Liver (tissue), 9 donors: Measurements from ENCODE around the gene ABCC10. TPM values are rescaled to one million over a fixed set of nuclear protein-coding genes. Genes with fewer than 3 reads are reported as not detected.
"Not testable (repeated sequence)": the region's sequence is repeated elsewhere in the genome, so short reads cannot be mapped to it uniquely, and the experiment has no call there.

ENCODE experiments used
- DNase-seq: peaks from one replicate; pipeline ENCODE4 v3.0.0-alpha.2; 2017; ENCODE audit warnings: low spot score
- H3K27ac ChIP-seq, 2 donors: one replicate each; pipeline ENCODE4 v1.7.0; 2013; ENCODE audit warnings: inconsistent platforms in 2 of 2, low read length in 2 of 2, control low read depth in 1 of 2, low read depth in 1 of 2, mild to moderate bottlenecking in 1 of 2
- H3K27me3 ChIP-seq, 4 donors: one replicate each; pipeline versions ENCODE4 v1.6.1 to v1.7.0; 2013; ENCODE audit warnings: low read length in 3 of 4, inconsistent platforms in 1 of 4, mild to moderate bottlenecking in 1 of 4, moderate library complexity in 1 of 4; ENCODE audit not compliant: control insufficient read depth in 4 of 4, insufficient read depth in 4 of 4
- H3K36me3 ChIP-seq, 4 donors: one replicate each; pipeline versions ENCODE4 v1.6.1 to v1.7.0; 2013; ENCODE audit warnings: low read length in 3 of 4, mild to moderate bottlenecking in 3 of 4, low read depth in 1 of 4, moderate library complexity in 1 of 4; ENCODE audit not compliant: control insufficient read depth in 4 of 4, insufficient read depth in 3 of 4
- H3K4me1 ChIP-seq, 4 donors: one replicate each; pipeline versions ENCODE4 v1.6.1 to v1.7.0; 2013; ENCODE audit warnings: low read length in 3 of 4, mild to moderate bottlenecking in 3 of 4, moderate library complexity in 1 of 4; ENCODE audit not compliant: control insufficient read depth in 4 of 4, insufficient read depth in 4 of 4
- H3K4me3 ChIP-seq, 3 donors: one replicate each; pipeline versions ENCODE4 v1.6.1 to v1.7.0; 2013; ENCODE audit warnings: low read length in 3 of 3, control low read depth in 1 of 3, low read depth in 1 of 3, mild to moderate bottlenecking in 1 of 3
- H3K9ac ChIP-seq, 2 donors: one replicate each; pipeline ENCODE4 v1.7.0; 2013; ENCODE audit warnings: low read length in 2 of 2, mild to moderate bottlenecking in 2 of 2, moderate library complexity in 2 of 2, control low read depth in 1 of 2, low read depth in 1 of 2
- H3K9me3 ChIP-seq, 4 donors: one replicate each; pipeline versions ENCODE4 v1.6.1 to v1.7.0; 2013; ENCODE audit warnings: low read length in 3 of 4; ENCODE audit not compliant: control insufficient read depth in 4 of 4
- EGR1 ChIP-seq, 2 donors: IDR thresholded peaks; 2 replicates each; pipeline ENCODE4 v1.6.1; 2016 to 2018; ENCODE audit warnings: antibody characterized with exemption in 2 of 2, low read depth in 2 of 2
- FOXA2 ChIP-seq: IDR thresholded peaks from 2 replicates; pipeline ENCODE4 v1.6.1; 2016; ENCODE audit warnings: antibody characterized with exemption
- GABPA ChIP-seq, 2 donors: IDR thresholded peaks in 1 of 2; conservative IDR thresholded peaks in 1 of 2; 2 replicates each; pipeline ENCODE4 v1.6.1; 2016; ENCODE audit warnings: antibody characterized with exemption in 2 of 2, mild to moderate bottlenecking in 1 of 2, moderate library complexity in 1 of 2
- HNF4A ChIP-seq, 2 donors: conservative IDR thresholded peaks; 2 replicates each; pipeline ENCODE4 v1.6.1; 2016; ENCODE audit warnings: antibody characterized with exemption in 2 of 2, mild to moderate bottlenecking in 2 of 2
- HNF4G ChIP-seq: IDR thresholded peaks from 2 replicates; pipeline ENCODE4 v1.6.1; 2016; ENCODE audit warnings: antibody characterized with exemption
- JUND ChIP-seq, 2 donors: IDR thresholded peaks; 2 replicates each; pipeline ENCODE4 v1.6.1; 2016; ENCODE audit warnings: antibody characterized with exemption in 2 of 2
- NR2F2 ChIP-seq: IDR thresholded peaks from 2 replicates; pipeline ENCODE4 v1.6.1; 2016; ENCODE audit warnings: antibody characterized with exemption
- RAD21 ChIP-seq, 2 donors: IDR thresholded peaks; 2 replicates each; pipeline ENCODE4 v1.6.1; 2016; ENCODE audit warnings: antibody characterized with exemption in 2 of 2, mild to moderate bottlenecking in 2 of 2
- SP1 ChIP-seq: IDR thresholded peaks from 2 replicates; pipeline ENCODE4 v1.6.1; 2018; ENCODE audit warnings: antibody characterized with exemption, mild to moderate bottlenecking
- WGBS: extraction: QIAGEN DNeasy Blood & Tissue Kit; methylation state at CpG from one replicate; pipeline ENCODE4 v1.1.7; 2013; 5-methylcytosine and 5-hydroxymethylcytosine counted together
- polyA plus RNA-seq, 2 donors: library from polyadenylated mRNA; stranded (reverse) in 1 of 2; unstranded in 1 of 2; fragments of 200-250 nt in 1 of 2; fragments of >200 nt in 1 of 2; fragmentation: Nextera tagmentation in 1 of 2; extraction: Ambion mirVana in 1 of 2; gene quantifications; one replicate each; pipeline versions ENCODE4 v1.2.1 to v1.2.3, GENCODE V29; 2013 to 2015
- total RNA-seq, 2 donors: library from RNA; depleted of rRNA; stranded (reverse); fragments of >200 nt; gene quantifications; one replicate each; pipeline ENCODE4 v1.2.3, GENCODE V29; 2014
- TF ChIP-seq, protein P1 (sequence below): IDR thresholded peaks from 2 replicates; pipeline ENCODE4 v1.6.1; 2016; ENCODE audit warnings: antibody characterized with exemption
- TF ChIP-seq, protein P2 (sequence below): IDR thresholded peaks from 2 replicates; pipeline ENCODE4 v1.6.1; 2016; ENCODE audit warnings: antibody characterized with exemption, mild to moderate bottlenecking
- TF ChIP-seq, protein P3 (sequence below): IDR thresholded peaks from 2 replicates; pipeline ENCODE4 v1.6.1; 2016; ENCODE audit warnings: antibody characterized with exemption
- TF ChIP-seq, protein P4 (sequence below): IDR thresholded peaks from 2 replicates; pipeline ENCODE4 v1.6.1; 2016; ENCODE audit warnings: antibody characterized with exemption
- TF ChIP-seq, protein P5 (sequence below): fragments of 150-350 bp; IDR thresholded peaks from 2 replicates; pipeline ENCODE4 v1.5.1; 2017; ENCODE audit warnings: improper control_type of control experiment, low read depth, low read length; ENCODE audit not compliant: missing input control
- donor health status: healthy.
- donor health status: healthy.
- donor health status: healthy.
- donor health status: healthy.
- donor health status: healthy.

Gene ABCC10
- total and polyA plus RNA-seq, 4 donors, result 3.9 to 10.6 (median 5.1) TPM

DNA sequence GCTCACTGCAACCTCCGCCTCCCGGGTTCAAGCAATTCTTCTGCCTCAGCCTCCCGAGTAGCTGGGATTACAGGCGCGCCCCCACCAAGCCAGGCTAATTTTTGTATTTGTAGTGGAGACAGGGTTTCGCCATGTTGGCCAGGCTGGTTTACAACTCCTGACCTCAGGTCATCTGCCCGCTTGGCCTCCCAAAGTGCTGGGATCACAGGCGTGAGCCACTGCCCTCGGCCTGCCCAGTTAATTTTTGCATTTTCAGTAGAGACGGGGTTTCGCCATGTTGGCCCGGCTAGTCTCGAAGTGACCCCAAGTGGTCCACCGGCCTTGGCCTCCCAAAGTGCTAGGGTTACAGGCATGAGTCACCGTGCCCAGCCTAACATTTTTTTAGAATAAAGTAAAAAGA lies 30.8 kb downstream of the ABCC10 start:
- H3K9ac ChIP-seq, H3K9me3 ChIP-seq, H3K27me3 ChIP-seq, H3K4me3 ChIP-seq, DNase-seq, H3K27ac ChIP-seq, H3K36me3 ChIP-seq: not testable (repeated sequence)
- WGBS, result 89% methylated on average over 15 of the region's 15 CpGs
- peaks cover 6 to 13% (median 9%) of the 10 kb centered on the region in 4 donors for H3K4me1 ChIP-seq

DNA sequence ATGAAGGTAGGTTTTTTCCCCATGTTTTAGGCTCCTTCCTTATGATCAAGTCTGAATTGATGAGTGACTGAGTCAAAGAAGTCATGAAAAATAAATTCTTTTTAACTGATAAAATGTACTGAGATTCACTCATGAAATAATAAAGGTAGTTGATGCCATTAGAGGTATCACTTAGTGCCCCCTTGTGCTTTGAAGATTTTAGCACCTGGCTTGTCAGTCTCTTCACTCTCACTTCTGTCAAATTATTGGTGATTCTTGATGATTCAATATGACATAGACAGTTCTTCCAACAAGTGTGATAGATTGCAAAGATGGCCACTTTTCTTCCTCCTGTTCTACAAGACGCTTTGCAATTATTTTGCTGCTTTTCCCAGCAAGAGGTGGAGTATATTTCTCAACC lies 32.2 kb downstream of the ABCC10 start:
- no peak overlapping the region for H3K4me3 ChIP-seq
- 75% methylated on average over 1 of the region's 1 CpG for WGBS
- TF ChIP-seq RAD21 (IDR thresholded peaks at IDR 0.05), result no peak
- TF ChIP-seq, protein P1, sequence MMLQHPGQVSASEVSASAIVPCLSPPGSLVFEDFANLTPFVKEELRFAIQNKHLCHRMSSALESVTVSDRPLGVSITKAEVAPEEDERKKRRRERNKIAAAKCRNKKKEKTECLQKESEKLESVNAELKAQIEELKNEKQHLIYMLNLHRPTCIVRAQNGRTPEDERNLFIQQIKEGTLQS, result no peak
- no peak for TF ChIP-seq FOXA2
- no peak for TF ChIP-seq JUND (IDR thresholded peaks at IDR 0.05)
- no peak for TF ChIP-seq EGR1 (IDR thresholded peaks at IDR 0.05; ENCODE audit: low read depth in 2 of 2)
- TF ChIP-seq, protein P2, sequence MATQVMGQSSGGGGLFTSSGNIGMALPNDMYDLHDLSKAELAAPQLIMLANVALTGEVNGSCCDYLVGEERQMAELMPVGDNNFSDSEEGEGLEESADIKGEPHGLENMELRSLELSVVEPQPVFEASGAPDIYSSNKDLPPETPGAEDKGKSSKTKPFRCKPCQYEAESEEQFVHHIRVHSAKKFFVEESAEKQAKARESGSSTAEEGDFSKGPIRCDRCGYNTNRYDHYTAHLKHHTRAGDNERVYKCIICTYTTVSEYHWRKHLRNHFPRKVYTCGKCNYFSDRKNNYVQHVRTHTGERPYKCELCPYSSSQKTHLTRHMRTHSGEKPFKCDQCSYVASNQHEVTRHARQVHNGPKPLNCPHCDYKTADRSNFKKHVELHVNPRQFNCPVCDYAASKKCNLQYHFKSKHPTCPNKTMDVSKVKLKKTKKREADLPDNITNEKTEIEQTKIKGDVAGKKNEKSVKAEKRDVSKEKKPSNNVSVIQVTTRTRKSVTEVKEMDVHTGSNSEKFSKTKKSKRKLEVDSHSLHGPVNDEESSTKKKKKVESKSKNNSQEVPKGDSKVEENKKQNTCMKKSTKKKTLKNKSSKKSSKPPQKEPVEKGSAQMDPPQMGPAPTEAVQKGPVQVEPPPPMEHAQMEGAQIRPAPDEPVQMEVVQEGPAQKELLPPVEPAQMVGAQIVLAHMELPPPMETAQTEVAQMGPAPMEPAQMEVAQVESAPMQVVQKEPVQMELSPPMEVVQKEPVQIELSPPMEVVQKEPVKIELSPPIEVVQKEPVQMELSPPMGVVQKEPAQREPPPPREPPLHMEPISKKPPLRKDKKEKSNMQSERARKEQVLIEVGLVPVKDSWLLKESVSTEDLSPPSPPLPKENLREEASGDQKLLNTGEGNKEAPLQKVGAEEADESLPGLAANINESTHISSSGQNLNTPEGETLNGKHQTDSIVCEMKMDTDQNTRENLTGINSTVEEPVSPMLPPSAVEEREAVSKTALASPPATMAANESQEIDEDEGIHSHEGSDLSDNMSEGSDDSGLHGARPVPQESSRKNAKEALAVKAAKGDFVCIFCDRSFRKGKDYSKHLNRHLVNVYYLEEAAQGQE, result no peak
- no peak for TF ChIP-seq NR2F2
- TF ChIP-seq HNF4A (conservative IDR thresholded peaks at IDR 0.05), result no peak
- TF ChIP-seq GABPA (IDR thresholded peaks at IDR 0.05 in 1 of 2, conservative IDR thresholded peaks at IDR 0.05 in 1 of 2), result no peak
- no peak for TF ChIP-seq HNF4G
- TF ChIP-seq, protein P3, sequence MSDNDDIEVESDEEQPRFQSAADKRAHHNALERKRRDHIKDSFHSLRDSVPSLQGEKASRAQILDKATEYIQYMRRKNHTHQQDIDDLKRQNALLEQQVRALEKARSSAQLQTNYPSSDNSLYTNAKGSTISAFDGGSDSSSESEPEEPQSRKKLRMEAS, result no peak
- TF ChIP-seq SP1, result no peak
- DNase-seq, result no peak
- peaks cover 0 to 3% (median 1%) of the 10 kb centered on the region in 4 donors for H3K27me3 ChIP-seq
- H3K4me1 ChIP-seq, result peaks cover 6 to 12% (median 9%) of the 10 kb centered on the region in 4 donors
- H3K27ac ChIP-seq, result no peak overlapping the region
- no peak overlapping the region for H3K9ac ChIP-seq
- H3K9me3 ChIP-seq, result no peaks in the 10 kb centered on the region
- no peaks in the 10 kb centered on the region for H3K36me3 ChIP-seq

DNA sequence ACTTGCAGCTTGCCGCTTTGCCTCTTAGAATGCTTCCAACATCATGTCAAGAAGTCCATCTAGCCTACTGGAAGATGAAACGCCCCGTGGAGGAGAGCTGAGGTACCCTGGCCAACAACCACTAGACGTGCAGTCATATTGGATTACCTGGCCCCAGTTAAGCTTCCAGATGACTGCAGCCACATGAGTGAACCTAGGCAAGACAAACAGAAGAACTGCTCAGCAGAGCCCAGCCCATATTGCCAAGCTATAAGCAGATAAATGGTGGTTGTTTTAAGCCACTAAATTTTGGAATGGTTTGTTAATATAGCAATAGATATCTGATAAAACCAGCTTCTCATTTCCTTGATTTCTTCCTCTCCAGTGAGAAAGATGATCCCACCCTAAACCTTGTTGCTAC lies 32.7 kb downstream of the ABCC10 start:
- Histone ChIP-seq H3K36me3 (no peaks in the 10 kb centered on the region), H3K4me1 (peaks cover 3 to 8% (median 5%) of the 10 kb centered on the region in 4 donors), H3K9ac (no peak overlapping the region), H3K27ac (no peak overlapping the region), H3K27me3 (peaks cover 0 to 3% (median 1%) of the 10 kb centered on the region in 4 donors), H3K9me3 (no peaks in the 10 kb centered on the region), H3K4me3 (no peak overlapping the region)
- TF ChIP-seq JUND (IDR thresholded peaks at IDR 0.05) (no peak), HNF4A (conservative IDR thresholded peaks at IDR 0.05) (no peak), SP1 (no peak), HNF4G (no peak), NR2F2 (no peak), EGR1 (IDR thresholded peaks at IDR 0.05; ENCODE audit: low read depth in 2 of 2) (no peak), GABPA (IDR thresholded peaks at IDR 0.05 in 1 of 2, conservative IDR thresholded peaks at IDR 0.05 in 1 of 2) (no peak)
- TF ChIP-seq, protein P4, sequence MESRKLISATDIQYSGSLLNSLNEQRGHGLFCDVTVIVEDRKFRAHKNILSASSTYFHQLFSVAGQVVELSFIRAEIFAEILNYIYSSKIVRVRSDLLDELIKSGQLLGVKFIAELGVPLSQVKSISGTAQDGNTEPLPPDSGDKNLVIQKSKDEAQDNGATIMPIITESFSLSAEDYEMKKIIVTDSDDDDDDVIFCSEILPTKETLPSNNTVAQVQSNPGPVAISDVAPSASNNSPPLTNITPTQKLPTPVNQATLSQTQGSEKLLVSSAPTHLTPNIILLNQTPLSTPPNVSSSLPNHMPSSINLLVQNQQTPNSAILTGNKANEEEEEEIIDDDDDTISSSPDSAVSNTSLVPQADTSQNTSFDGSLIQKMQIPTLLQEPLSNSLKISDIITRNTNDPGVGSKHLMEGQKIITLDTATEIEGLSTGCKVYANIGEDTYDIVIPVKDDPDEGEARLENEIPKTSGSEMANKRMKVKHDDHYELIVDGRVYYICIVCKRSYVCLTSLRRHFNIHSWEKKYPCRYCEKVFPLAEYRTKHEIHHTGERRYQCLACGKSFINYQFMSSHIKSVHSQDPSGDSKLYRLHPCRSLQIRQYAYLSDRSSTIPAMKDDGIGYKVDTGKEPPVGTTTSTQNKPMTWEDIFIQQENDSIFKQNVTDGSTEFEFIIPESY, result no peak
- TF ChIP-seq, protein P5, sequence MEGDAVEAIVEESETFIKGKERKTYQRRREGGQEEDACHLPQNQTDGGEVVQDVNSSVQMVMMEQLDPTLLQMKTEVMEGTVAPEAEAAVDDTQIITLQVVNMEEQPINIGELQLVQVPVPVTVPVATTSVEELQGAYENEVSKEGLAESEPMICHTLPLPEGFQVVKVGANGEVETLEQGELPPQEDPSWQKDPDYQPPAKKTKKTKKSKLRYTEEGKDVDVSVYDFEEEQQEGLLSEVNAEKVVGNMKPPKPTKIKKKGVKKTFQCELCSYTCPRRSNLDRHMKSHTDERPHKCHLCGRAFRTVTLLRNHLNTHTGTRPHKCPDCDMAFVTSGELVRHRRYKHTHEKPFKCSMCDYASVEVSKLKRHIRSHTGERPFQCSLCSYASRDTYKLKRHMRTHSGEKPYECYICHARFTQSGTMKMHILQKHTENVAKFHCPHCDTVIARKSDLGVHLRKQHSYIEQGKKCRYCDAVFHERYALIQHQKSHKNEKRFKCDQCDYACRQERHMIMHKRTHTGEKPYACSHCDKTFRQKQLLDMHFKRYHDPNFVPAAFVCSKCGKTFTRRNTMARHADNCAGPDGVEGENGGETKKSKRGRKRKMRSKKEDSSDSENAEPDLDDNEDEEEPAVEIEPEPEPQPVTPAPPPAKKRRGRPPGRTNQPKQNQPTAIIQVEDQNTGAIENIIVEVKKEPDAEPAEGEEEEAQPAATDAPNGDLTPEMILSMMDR, result no peak
- TF ChIP-seq, protein P3, result no peak
- no peak for DNase-seq
- WGBS, result 75% methylated on average over 4 of the region's 4 CpGs
